Activated CD4-positive, CD25-positive, alpha-beta regulatory T cell treated with anti-CD3 and anti-CD28 coated beads, Interleukin-2, amount 50 U/mL, for 72 hours (primary cell): ENCODE results near the gene PEX16.

Source experiments
- DNase-seq: peaks from one replicate; pipeline ENCODE4 v3.0.0; 2021

Gene PEX16

DNA sequence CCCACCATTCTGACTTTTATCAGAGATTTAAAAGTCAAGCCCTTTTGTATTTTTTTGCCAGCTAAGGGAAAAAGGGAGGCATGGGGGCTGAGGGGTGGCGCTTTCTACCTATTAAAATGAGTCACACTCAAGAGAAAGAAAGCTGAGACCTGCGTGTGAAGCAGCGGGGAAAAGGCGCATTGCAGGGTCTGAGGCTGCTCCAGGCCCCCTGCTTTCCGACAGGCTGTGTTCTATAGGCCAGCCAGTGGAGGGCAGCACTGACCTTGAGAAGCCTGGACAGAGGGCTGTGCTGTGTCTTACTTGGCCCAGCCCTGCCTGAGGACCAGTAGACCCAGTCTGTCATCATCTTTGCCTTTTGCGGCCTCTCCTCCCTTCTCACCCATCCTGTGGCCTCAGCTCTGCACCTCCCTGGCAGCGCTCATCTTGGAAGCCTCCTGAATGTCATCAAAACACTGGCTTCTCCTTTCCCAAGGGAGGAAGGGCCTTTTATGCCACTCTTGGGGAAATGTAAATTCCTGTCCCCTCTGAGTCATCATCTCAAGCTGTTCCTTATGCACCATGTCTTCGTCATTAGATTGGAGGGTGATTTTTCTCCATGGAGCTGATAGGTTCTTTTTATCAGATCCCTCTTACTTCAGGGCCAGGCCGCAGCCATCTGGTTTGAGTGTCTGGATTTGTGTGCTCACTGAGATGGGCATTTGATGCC is 44.9 kb downstream of the PEX16 start:
- peak; percentile 35 for DNase-seq

GRCh38 chr11:45871638-45872037 is 46.0 kb downstream of the PEX16 start:
- no peak for DNase-seq

DNA sequence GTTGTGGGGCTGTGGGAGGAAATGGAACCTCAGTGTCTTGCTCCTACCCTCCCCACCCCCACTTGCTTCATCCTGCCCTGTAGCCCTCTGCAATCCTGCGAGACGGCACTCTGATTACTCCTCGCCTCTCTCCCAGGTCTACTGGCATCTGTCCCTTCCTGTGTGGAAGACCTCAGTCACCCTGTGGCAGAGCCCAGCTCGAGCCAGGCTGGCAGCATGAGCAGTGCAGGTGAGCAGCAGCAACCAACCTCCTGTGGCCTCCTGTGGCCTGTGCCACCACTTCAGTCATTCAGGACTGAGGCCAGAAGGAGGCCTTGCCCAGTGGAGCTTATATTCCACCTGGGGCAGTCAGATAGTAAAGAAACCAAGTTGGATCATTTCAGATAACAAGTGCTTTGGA is 47.0 kb downstream of the PEX16 start:
- no peak for DNase-seq

- DNase-seq = no peak
Measured at GRCh38 chr11:45869551-45869950, 48.1 kb downstream of the PEX16 start.

DNA sequence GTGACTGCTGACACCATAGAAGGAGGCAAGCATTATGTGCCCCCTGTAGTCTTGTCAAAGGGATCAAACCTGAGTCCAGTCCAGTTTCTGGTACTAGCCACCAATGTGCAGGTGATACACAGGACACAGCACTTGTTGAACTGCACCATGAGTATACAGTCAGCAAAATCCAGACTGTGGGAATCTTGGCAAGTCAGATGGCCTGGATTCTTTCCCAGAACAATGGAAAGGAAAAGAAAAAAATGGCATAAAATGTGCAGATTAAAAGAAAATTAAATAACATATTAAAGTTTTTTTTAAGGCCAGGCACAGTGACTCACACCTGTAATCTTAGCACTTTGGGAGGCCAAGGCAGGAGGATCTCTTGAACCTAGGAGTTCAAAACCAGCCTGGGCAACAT is 53.6 kb downstream of the PEX16 start:
- DNase-seq = no peak

- DNase-seq = no peak
Measured at GRCh38 chr11:45860764-45861510, 56.7 kb downstream of the PEX16 start.

GRCh38 chr11:45860348-45860747 is 57.3 kb downstream of the PEX16 start:
- no peak for DNase-seq
